ENCODE measurements around the gene LCA5.
"Not testable (repeated sequence)": the region's sequence is repeated elsewhere in the genome, so short reads cannot be mapped to it uniquely, and the experiment has no call there.

The LCA5 gene

GRCh38 chr6:79538106-79538971 is 1.1 kb upstream of the LCA5 start:
- DNase-seq (ENCODE audit: low spot score): peak; percentile 3

DNA sequence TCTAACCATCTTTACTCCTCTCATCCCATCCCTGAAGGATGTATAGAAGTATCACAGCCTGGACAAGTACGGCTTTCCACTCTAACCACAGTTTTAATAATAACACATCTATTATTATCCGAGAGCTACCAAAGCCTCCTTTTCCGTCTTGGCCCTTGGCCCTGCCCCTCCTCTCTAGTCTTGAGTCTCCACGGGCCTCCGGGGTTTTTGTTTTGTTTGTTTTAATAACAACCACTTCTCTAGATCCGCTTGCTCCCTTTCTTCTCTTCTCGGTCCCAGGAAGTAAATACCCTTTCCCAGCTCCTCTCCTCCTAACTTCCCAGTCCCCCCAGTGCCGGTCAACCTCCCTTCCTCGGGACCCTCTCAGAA is 661 bp downstream of the LCA5 start:
- peak; percentile 30 for DNase-seq (ENCODE audit: low spot score)

DNA sequence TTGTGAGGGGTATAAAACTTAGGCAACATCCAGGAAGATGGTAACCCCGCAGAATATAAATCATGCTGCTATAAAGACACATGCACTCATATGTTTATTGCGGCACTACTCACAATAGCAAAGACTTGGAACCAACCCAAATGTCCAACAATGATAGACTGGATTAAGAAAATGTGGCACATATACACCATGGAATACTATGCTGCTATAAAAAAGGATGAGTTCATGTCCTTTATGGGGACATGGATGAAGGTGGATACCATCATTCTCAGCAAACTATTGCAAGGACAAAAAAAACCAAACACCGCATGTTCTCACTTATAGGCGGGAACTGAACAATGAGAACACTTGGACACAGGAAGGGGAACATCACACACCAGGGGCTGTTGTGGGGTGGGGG is 7.7 kb downstream of the LCA5 start:
- DNase-seq (ENCODE audit: low spot score): not testable (repeated sequence)

- no peak for DNase-seq (ENCODE audit: low spot score)
Measured at GRCh38 chr6:79526897-79527296, 10.3 kb downstream of the LCA5 start.

DNA sequence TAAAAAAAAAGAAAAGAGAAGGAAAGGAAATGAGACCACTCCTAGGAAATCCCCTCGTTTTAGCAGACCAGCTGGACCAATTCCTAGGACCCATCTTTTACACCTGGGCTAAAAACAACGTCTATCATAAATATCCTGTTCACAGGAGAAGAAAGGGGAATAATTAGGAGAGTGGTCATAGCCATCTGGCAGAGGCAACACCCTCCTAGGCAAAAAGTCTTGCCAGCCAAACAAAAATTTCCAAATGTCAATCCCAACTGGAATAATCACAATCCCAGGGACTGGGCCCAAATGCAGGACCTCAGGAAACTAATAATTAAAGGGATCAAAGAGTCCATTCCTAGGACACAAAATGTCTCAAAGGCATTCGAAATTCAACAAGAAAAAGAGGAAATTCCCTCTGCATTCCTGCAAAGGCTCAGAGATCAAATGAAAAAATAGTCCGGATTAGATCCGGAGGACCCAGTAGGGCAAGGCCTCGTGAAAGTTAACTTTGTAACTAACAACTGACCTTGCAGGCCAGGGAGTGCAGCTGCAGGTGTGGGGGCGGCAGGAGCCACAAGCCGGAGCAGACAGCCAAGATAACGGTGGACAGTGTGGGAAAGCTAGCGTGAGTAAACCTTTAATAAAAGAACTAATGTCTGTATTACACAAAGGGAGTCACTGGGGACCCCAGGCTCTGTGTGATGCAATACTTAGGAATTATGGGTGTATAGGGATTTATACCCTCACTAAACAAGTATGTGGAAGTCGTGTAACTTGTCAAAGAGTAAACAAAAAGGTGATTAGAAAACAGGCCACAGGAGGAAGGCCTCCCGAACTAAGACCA is 11.7 kb downstream of the LCA5 start:
- DNase-seq (ENCODE audit: low spot score): no peak

DNA sequence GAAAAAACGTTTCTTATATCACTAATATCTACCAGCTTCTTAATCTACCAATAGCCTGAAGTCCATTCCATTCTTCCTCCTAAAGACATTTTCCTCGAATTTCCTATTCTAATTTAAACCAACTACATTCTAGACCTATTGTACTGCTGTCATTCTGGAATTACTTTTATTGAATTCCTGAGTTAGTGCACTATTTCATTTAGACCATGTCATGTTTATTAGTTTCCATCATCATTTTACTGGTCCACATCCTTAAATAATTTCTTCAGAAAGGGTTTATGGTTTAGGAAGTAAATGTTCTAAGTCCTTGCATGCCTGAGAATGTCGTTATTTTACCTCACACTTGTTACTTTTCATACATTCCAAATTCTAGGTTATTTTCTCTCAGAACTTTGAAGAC is 13.2 kb downstream of the LCA5 start:
- no peak for DNase-seq (ENCODE audit: low spot score)

GRCh38 chr6:79522609-79523008 is 14.6 kb downstream of the LCA5 start:
- no peak for DNase-seq (ENCODE audit: low spot score)

DNA sequence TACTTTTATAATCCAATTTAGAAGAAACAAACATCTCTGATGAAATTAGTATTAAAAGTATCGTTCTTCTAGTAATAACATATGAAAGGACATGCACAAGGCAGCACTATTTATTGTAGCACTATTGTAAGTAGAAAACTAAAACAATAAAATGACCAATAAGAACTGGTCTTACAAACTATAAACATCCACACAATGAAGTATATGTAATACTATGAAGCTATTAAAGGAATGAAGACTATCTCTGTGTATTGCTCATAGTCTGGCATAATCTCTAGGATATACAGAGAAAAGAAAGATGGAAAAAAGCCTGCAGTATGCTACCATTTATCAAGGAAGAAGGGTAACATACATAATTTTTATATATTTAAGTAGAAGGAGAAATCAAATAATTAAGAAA is 16.7 kb downstream of the LCA5 start:
- no peak for DNase-seq (ENCODE audit: low spot score)

- no peak for DNase-seq (ENCODE audit: low spot score)
Measured at GRCh38 chr6:79518842-79519241, 18.4 kb downstream of the LCA5 start.

DNA sequence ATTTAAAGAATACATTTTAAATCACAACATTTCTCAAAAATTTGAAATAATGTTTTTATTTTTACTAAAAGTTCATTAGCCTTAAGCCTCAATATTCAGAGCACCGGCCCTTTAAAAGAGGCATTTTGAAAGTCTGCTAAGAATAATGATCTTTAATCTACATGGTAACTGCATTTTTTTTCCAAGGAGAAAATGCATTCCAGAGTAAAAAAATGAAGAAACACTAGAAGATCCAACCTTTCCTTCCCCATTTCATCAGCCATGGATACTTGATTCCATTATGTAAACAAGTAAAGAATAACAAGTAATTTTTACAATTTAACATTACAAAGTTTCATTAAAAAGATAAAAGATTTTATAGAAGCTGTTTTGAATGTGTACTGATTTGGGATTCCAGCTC is 21.8 kb downstream of the LCA5 start:
- DNase-seq (ENCODE audit: low spot score): no peak

- no peak for DNase-seq (ENCODE audit: low spot score)
Measured at GRCh38 chr6:79513111-79513510, 24.1 kb downstream of the LCA5 start.

GRCh38 chr6:79512014-79512413 is 25.2 kb downstream of the LCA5 start:
- DNase-seq (ENCODE audit: low spot score): no peak

GRCh38 chr6:79510707-79511106 is 26.5 kb downstream of the LCA5 start:
- no peak for DNase-seq (ENCODE audit: low spot score)

DNA sequence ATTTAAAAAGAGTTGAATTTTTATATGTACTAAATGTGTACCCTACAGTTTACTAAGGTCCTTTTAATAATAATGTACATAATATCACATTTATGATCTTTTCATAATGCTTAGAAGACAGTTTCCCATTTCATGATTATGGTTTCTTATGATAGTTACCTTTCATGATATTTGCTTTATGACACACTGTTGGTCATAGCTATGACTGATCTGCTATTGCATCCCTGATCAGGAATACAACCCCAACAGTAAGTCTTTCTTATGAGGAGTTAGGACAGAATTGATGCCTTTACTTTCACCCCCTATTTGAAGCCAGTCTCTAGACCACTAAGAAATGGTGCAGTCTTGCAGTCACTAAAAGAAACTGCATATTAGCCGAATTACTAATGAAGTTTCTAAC is 31.0 kb downstream of the LCA5 start:
- no peak for DNase-seq (ENCODE audit: low spot score)

- no peak for DNase-seq (ENCODE audit: low spot score)
Measured at GRCh38 chr6:79504372-79504771, 32.9 kb downstream of the LCA5 start.

DNA sequence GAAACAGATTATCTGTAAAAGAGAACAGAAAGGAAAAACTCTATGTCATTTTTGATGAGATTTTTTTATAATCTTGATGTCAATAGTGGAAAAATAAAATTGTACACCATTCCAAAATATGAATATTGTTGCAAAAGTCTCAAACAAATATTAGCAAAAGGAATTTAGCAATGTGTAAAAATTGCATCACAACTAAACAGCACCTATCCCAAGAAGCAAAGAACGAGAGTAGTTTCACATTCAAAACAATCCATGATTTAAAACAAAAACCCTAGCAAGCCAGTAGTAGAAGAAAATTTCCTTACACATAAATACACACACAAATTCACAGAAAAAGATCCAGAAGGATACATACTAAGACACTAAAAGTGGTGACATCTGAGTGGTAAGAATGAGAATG is 38.4 kb downstream of the LCA5 start:
- no peak for DNase-seq (ENCODE audit: low spot score)

DNA sequence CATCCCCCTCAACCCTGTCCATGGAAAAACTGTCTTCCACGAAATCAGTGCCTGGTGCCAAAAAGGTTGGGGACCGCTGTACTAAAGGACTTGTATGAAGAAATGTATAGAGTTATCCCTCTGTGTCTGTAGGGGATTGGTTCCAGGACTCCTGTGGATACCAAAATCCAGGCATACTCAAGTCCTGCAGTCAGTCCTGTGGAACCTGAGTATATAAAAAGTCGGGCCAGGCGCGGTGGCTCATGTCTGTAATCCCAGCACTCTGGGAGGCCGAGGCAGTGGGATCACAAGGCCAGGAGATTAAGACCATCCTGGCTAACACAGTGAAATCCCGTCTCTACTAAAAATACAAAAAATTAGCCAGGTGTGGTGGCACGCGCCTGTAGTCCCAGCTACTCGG is 42.0 kb downstream of the LCA5 start:
- DNase-seq (ENCODE audit: low spot score): no peak

DNA sequence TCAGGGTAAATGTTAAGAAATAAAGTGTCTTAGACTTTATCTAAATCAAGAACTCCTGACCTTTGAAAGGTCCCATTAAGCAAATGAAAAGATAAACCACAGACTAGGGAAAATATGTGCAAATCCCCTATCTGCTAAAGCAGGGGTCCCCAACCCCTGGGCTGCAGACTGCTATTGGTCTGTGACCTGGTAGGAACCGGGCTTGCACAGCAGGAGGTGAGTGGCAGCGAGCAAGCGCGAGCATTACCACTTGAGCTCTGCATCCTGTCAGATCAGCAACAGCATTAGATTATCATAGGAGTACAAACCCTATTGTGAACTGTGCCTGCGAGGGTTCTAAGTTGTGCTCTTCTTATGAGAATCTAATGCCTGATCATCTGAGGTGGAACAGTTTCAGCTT is 42.4 kb downstream of the LCA5 start:
- no peak for DNase-seq (ENCODE audit: low spot score)

DNA sequence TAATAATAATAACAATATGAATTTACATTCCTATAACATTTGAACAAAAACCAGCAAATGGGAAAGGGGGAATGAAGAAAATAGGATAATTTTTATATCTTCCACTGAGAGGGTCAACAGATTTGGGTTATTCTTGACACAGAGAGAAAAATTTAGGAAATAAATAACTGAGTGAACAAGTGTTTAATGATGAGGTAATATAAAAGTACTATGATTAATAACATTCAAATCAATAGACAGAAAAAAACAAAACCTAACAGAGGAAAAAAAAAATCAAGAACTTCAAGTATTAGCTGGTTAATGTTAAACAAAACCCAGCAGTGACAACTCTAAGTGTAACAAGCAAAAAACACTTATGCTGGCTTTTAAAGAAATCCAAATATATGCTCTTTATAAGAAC is 66.5 kb downstream of the LCA5 start:
- no peak for DNase-seq (ENCODE audit: low spot score)

- DNase-seq (ENCODE audit: low spot score): no peak
Measured at GRCh38 chr6:79469376-79470246, 67.6 kb downstream of the LCA5 start.

DNA sequence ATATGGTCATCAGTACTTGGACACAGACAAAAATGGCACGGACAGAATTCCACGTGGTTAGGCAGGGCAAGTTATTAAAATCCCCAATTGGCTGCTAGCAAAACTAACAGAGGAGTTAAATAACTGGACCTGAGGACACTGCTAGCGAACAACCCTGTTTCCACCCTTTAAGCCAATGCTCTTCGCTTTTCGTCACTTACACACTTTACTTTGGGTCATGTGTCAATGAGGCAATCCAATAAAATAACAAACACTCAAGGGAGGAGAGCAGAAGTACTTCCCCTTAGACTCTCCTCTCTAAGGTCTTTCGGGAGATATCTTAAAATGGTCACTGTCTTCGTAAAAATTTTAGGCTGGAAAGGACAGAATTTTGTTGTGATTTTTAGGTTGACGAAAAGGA is 68.6 kb downstream of the LCA5 start:
- DNase-seq (ENCODE audit: low spot score): no peak

DNA sequence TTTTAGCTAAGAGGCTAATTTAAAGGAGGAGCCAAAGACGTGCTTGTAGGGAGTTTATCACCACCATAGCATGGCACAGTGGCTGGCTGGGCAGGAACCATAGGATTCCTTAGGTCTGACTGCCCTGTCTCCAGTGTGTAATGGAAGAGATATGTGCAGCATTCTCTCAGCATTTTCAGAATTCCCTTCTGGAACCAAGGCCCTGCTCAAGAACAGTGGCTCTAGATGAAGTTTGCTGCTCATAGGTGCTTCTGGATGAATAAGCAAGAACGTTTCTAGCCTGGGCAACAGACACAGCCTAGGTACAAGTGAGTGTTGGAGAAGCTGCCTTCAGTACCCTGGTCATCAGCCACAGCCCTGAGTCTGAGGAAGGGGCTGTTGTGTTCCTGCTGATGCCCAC is 69.1 kb downstream of the LCA5 start:
- DNase-seq (ENCODE audit: low spot score): peak; percentile 34
